UCSD-AML1 (cell line): ENCODE results near the gene MAF.

ENCODE experiments used
- DNase-seq: peaks from one replicate; lab custom pipeline; 2025; ENCODE audit not compliant: unreplicated experiment; lab: John Stamatoyannopoulos, UW

The MAF gene

GRCh38 chr16:79600638-79601091 is at the start of gene MAF:
Gene MAF (minus strand): TSS chr16:79600737. CDS start chr16:79599902, 835 bp downstream.
- no peak for DNase-seq

DNA sequence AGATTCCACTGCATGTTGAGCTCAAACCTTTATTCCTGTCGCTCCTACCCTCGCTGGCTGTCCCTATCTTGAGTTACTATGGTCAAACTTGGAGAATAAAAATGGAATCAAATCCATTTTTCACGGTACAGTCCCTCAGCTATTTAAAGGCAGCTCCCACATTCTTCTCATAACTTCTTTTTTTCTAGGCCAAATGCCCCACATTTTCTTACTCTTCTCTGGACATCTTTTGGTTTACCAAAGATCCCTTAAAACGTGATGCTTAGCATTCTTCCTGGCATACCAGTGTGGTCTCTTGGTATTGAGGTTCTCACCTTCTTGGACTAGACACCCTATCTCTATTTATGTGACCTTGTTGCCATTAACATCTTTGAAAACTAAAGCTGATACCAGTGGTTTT is 48.3 kb upstream of the MAF start:
- no peak for DNase-seq

GRCh38 chr16:79647586-79647985 is 47.0 kb upstream of the MAF start:
- DNase-seq = no peak

DNA sequence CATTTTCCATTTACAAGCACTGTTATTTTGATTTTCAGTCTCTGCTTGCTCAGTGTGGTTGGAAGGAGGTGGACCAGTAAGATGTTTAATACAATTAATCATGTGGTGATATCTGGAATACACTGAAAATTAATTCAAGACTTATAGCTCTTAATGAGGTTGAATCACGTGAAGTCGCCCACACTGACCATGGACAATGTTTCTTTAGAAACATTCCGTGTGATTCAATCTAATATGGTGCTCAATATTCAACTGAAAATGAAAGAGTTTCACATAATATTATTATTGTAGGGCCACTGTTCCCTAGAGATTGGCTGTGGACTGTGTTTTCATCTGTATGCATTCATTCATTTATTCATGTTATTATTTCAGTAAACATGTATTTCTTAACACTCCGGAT is 45.2 kb upstream of the MAF start:
- no peak for DNase-seq

- no peak for DNase-seq
Observed at GRCh38 chr16:79644971-79645667, 44.6 kb upstream of the MAF start.

- DNase-seq = no peak
Observed at GRCh38 chr16:79642652-79643051, 42.1 kb upstream of the MAF start.

- DNase-seq = no peak
Observed at GRCh38 chr16:79640513-79641360, 40.2 kb upstream of the MAF start.

DNA sequence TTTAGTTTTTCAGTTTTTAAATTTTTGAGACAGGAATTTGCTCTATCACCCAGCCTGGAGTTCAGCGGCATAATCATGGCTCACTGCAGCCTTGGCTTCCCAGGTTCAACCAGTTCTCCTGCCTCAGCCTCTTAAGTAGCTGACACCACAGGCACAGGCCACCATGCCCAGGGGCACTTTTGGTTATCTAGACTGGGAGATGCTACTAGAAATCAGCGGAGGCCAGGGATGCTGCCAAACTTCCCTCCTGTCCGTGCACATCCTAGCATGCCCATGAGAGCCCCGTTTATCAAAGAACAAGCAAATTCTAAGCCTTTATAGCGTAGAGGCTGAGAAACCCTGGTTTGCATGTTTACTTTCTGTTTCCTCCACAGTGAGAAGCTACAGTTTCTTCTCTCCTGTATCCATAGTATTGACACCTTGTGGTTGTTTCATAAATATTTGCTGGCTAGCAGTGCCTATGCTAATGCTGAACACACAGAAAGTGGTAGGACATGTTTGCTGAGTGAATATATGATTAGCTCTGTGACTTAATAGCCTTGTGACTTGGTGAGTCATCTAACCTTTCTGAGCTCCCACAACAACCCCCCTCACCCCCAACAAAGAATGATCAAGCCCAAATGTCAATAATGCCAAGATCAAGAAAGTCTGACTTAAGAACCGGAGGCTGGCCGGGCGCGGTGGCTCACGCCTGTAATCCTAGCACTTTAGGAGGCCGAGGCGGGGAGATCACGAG is 39.2 kb upstream of the MAF start:
- DNase-seq = no peak

- DNase-seq = no peak
Observed at GRCh38 chr16:79638386-79638785, 37.8 kb upstream of the MAF start.

- DNase-seq = no peak
Observed at GRCh38 chr16:79635488-79635887, 35.0 kb upstream of the MAF start.

DNA sequence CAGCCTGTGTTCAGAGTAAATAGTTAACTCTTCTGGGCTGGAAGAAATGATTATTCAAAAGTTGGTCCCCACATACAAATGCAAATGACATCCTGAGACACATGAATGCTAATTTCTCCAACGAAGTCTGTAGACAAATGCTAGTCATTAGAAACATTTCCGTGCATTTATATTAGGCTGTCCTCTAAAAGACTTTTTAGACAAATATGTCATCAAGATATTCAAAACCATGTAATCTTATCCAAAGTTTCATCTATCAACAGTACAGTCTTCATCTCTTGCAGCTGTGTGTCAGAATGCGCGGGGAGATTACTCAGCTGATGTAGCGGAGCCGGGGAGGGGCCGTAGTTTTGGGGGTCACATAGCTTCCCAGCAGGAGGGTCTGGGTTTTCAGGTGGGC is 33.8 kb upstream of the MAF start:
- no peak for DNase-seq

DNA sequence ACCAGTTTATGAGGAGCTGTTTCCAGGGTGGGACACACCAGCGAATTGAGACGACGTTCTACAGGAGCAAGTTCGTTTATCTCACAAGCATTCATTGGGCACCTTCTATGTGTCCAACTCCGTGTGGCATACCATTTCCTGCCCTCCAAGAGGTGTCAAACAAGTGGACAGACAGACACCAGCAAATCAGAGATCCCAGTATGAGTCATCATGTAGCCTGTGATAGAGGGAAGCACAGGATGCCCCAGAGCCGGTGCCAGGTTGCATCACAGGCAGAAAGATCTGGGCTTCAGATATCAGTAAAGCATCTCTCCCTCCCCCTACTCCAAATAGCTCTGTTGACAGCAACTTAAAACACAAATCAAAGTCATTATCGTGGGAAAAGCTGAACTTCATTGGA is 31.8 kb upstream of the MAF start:
- no peak for DNase-seq

GRCh38 chr16:79628988-79629387 is 28.5 kb upstream of the MAF start:
- DNase-seq = no peak

DNA sequence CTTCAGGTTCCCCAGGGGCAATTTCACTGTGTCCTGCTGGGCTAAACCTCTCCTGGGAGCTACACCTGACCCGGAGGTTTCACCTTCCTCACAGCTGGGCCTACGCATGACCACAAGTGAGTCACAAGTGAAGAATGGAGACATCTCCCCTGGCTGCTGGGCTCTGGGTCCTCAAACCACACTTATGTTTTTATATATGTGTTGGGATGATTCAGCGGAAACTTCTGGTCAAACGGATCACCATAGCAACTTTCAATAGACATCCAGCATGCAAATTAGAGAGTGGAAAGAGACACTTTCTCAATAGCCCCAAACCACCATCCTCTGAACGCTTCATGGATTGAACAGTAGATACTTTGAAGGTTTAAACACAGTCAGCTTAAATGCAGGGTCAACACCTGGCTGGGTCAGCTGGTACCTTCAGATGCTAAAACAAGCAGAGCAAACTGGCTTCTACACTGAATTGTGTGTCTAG is 28.0 kb upstream of the MAF start:
- no peak for DNase-seq

- no peak for DNase-seq
Observed at GRCh38 chr16:79627092-79627491, 26.6 kb upstream of the MAF start.

DNA sequence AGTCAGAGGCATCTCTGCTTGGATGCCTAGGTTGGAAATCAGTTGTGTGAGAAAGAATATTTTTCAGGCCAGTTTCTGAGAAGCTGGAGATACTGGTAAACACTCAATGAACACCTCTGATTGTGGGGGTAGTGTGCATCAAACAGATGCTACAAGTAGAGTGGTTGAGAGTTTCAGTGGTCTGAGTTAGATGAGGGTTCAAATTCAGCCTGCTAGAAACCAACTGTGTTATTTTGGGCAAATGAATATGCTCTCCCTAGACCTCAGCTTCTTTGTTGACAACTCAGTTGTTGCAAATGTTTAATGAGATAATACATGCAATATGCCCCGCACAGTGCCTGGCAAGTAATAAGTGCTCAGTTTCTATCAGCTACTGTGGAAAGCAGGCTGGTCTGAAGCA is 25.2 kb upstream of the MAF start:
- DNase-seq = no peak

GRCh38 chr16:79623824-79624223 is 23.3 kb upstream of the MAF start:
- DNase-seq = no peak

- no peak for DNase-seq
Observed at GRCh38 chr16:79623062-79623461, 22.5 kb upstream of the MAF start.

GRCh38 chr16:79621027-79621426 is 20.5 kb upstream of the MAF start:
- DNase-seq = no peak

GRCh38 chr16:79618692-79619050 is 18.1 kb upstream of the MAF start:
- no peak for DNase-seq

- no peak for DNase-seq
Observed at GRCh38 chr16:79618041-79618691, 17.6 kb upstream of the MAF start.
